ENCODE data around the gene MAP3K5. TPM values are rescaled to one million over a fixed set of nuclear protein-coding genes. Genes with fewer than 3 reads are reported as not detected.

MAP3K5 gene
- total and polyA plus RNA-seq, 9 of the 15 experiments (the other 6 are each of a cell fraction or from before 2014, with no cell fraction given): 2.2 to 13.0 (median 9.9) TPM

DNA sequence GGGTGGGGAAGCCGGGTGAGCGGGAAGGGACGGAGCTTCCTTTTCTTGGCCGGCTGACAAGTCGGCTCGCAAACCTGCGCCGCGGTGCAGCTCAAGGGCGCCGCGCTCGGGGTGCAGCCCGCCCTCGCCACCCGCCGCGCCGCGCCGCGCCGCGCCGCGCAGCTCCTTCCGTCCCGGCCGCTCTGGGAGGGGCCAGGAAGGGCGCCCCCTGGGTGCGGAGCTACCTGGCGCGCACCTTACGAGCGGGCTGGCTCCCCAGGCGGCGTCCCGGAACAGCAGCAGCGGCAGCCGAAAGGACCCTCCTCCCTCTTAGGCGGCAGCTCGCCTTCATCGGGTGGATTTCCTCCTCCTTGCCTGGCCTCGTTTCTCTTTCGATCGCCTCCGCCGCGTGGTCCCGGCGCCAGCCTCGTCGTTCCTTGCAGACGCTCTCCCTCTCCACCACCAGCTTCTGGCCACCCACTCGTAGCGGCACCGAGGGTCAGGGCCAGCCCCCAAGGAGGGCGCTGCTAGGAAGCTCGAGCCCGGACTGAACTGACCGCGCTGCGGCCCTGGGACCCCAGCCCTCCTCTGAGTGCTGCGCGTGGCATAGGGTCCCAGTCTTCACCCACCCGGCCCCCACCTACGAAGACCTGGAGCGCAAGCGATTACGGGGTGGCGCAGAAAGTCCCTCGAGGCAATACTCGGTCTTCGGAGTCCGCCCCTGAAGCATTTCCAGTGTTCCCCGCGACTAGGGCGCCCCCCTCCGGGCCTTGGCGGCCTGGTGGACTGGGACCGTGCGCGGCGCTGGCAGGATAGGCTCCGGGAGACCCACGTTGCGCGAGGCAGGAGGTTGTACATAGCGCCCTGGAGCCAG is at the start of gene MAP3K5 (continued):
- TF ChIP-seq, protein P1, sequence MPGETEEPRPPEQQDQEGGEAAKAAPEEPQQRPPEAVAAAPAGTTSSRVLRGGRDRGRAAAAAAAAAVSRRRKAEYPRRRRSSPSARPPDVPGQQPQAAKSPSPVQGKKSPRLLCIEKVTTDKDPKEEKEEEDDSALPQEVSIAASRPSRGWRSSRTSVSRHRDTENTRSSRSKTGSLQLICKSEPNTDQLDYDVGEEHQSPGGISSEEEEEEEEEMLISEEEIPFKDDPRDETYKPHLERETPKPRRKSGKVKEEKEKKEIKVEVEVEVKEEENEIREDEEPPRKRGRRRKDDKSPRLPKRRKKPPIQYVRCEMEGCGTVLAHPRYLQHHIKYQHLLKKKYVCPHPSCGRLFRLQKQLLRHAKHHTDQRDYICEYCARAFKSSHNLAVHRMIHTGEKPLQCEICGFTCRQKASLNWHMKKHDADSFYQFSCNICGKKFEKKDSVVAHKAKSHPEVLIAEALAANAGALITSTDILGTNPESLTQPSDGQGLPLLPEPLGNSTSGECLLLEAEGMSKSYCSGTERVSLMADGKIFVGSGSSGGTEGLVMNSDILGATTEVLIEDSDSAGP (CRISPR knock-in tag; IDR thresholded peaks at IDR 0.05): peak; percentile 72
- TF ChIP-seq ARID1B (IDR thresholded peaks at IDR 0.05): peak; percentile 69
- TF ChIP-seq FUS (optimal IDR thresholded peaks at IDR 0.05; ENCODE audit: low read depth, low read length): peak; percentile 57
- peak; percentile 11; the same call in 1 of the 2 replicates for TF ChIP-seq ZNF133 (CRISPR knock-in tag; IDR thresholded peaks at IDR 0.05)
- TF ChIP-seq MAFF (IDR thresholded peaks at IDR 0.05; ENCODE audit: low read length): no peak
- TF ChIP-seq HDAC1 (IDR thresholded peaks at IDR 0.05): peak in 1 of 2 experiments; percentile 84; a peak in 2 of 4 replicates
- TF ChIP-seq HNRNPL (IDR thresholded peaks at IDR 0.05; ENCODE audit: low read depth, low read length): 0 out of 2 replicates have a peak, but pooled peaks have one; percentile 79
- TF ChIP-seq, protein P2, sequence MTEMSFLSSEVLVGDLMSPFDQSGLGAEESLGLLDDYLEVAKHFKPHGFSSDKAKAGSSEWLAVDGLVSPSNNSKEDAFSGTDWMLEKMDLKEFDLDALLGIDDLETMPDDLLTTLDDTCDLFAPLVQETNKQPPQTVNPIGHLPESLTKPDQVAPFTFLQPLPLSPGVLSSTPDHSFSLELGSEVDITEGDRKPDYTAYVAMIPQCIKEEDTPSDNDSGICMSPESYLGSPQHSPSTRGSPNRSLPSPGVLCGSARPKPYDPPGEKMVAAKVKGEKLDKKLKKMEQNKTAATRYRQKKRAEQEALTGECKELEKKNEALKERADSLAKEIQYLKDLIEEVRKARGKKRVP (CRISPR knock-in tag; IDR thresholded peaks at IDR 0.05): no peak
- no peak for TF ChIP-seq CHD2 (IDR thresholded peaks at IDR 0.05; ENCODE audit: low read depth, low read length)
- peak; percentile 88 for TF ChIP-seq KAT2B (IDR thresholded peaks at IDR 0.05; ENCODE audit: low read depth, low read length)
- TF ChIP-seq, protein P3, sequence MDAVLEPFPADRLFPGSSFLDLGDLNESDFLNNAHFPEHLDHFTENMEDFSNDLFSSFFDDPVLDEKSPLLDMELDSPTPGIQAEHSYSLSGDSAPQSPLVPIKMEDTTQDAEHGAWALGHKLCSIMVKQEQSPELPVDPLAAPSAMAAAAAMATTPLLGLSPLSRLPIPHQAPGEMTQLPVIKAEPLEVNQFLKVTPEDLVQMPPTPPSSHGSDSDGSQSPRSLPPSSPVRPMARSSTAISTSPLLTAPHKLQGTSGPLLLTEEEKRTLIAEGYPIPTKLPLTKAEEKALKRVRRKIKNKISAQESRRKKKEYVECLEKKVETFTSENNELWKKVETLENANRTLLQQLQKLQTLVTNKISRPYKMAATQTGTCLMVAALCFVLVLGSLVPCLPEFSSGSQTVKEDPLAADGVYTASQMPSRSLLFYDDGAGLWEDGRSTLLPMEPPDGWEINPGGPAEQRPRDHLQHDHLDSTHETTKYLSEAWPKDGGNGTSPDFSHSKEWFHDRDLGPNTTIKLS (IDR thresholded peaks at IDR 0.05; ENCODE audit: borderline replicate concordance, low read depth): peak; percentile 56
- TF ChIP-seq, protein P4, sequence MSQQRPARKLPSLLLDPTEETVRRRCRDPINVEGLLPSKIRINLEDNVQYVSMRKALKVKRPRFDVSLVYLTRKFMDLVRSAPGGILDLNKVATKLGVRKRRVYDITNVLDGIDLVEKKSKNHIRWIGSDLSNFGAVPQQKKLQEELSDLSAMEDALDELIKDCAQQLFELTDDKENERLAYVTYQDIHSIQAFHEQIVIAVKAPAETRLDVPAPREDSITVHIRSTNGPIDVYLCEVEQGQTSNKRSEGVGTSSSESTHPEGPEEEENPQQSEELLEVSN (IDR thresholded peaks at IDR 0.05; ENCODE audit: borderline replicate concordance in 1 of 2, extremely low read depth in 1 of 2, insufficient read depth in 1 of 2, insufficient read length in 1 of 2, low read depth in 1 of 2, low read length in 1 of 2, poor library complexity in 1 of 2, severe bottlenecking in 1 of 2): peak; percentile 82 to 85
- peak; percentile 61 for TF ChIP-seq TBP (optimal IDR thresholded peaks at IDR 0.05; ENCODE audit: low read depth, low read length)
- TF ChIP-seq STAG1 (CRISPR knock-in tag; IDR thresholded peaks at IDR 0.05; ENCODE audit: borderline replicate concordance): peak; percentile 63; the same call in 1 of the 2 replicates
- TF ChIP-seq, protein P5, sequence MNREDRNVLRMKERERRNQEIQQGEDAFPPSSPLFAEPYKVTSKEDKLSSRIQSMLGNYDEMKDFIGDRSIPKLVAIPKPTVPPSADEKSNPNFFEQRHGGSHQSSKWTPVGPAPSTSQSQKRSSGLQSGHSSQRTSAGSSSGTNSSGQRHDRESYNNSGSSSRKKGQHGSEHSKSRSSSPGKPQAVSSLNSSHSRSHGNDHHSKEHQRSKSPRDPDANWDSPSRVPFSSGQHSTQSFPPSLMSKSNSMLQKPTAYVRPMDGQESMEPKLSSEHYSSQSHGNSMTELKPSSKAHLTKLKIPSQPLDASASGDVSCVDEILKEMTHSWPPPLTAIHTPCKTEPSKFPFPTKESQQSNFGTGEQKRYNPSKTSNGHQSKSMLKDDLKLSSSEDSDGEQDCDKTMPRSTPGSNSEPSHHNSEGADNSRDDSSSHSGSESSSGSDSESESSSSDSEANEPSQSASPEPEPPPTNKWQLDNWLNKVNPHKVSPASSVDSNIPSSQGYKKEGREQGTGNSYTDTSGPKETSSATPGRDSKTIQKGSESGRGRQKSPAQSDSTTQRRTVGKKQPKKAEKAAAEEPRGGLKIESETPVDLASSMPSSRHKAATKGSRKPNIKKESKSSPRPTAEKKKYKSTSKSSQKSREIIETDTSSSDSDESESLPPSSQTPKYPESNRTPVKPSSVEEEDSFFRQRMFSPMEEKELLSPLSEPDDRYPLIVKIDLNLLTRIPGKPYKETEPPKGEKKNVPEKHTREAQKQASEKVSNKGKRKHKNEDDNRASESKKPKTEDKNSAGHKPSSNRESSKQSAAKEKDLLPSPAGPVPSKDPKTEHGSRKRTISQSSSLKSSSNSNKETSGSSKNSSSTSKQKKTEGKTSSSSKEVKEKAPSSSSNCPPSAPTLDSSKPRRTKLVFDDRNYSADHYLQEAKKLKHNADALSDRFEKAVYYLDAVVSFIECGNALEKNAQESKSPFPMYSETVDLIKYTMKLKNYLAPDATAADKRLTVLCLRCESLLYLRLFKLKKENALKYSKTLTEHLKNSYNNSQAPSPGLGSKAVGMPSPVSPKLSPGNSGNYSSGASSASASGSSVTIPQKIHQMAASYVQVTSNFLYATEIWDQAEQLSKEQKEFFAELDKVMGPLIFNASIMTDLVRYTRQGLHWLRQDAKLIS (CRISPR knock-in tag; IDR thresholded peaks at IDR 0.05): peak; percentile 21; the same call in 1 of the 2 replicates
- peak; percentile 16; the same call in 1 of the 2 replicates for TF ChIP-seq TCF3 (CRISPR knock-in tag; IDR thresholded peaks at IDR 0.05)
